COLO829 (cell line): ENCODE data around the gene SAMD8.

Experiments used
- DNase-seq: peaks from one replicate; pipeline ENCODE4 v3.0.0; 2012; ENCODE audit warnings: low spot score

Gene SAMD8

GRCh38 chr10:75223507-75223906 lies 112.1 kb downstream of the SAMD8 start:
- DNase-seq = no peak

GRCh38 chr10:75226095-75226494 lies 114.6 kb downstream of the SAMD8 start:
- no peak for DNase-seq

- no peak for DNase-seq
Observed at GRCh38 chr10:75226656-75227055, 115.2 kb downstream of the SAMD8 start.

GRCh38 chr10:75228278-75228677 lies 116.8 kb downstream of the SAMD8 start:
- DNase-seq = no peak

- no peak for DNase-seq
Observed at GRCh38 chr10:75228834-75229233, 117.4 kb downstream of the SAMD8 start.

DNA sequence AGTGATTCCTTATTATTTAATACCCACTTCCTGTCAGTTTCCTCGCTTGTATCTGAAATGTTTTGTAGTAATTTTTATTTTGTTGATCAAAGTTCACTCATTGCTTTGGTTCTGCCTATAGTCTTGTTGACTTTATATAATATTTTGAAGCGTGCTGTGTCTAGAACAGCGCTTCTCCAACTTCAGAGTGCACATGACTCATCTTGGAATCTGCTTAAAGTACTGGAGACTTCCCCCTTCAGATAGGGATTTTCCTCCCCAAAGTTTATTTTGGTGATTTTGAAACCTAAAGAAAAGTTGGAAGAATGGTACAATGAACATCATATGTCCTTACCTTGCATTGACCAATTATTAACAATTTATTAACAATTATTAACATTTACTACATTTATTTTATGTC lies 118.5 kb downstream of the SAMD8 start:
- DNase-seq = no peak

DNA sequence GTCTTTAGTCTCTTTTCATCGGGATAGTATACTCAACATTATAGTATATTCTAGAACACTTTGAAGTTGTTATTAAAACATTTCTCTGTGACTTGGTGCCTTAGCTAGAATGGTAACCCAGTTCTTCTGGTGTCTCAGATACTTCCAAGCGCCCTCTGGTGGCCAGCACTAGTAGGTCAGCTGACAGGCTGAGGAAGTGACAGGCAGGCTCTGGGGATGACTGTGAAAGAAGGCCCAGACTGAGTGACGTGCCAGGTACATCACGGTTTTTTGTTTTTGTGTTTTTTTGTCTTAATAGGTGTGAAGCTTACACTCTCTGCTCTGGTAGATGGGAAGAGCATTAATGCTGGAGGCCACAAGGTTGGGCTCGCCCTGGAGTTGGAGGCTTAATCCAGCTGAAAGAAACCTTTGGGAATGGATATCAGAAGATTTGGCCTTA lies 119.2 kb downstream of the SAMD8 start:
- peak; percentile 78 for DNase-seq
